ENCODE results near the gene KRTCAP2.

KRTCAP2 gene

GRCh38 chr1:155130272-155131006 is 42.7 kb downstream of the KRTCAP2 start:
- DNase-seq: no peak

DNA sequence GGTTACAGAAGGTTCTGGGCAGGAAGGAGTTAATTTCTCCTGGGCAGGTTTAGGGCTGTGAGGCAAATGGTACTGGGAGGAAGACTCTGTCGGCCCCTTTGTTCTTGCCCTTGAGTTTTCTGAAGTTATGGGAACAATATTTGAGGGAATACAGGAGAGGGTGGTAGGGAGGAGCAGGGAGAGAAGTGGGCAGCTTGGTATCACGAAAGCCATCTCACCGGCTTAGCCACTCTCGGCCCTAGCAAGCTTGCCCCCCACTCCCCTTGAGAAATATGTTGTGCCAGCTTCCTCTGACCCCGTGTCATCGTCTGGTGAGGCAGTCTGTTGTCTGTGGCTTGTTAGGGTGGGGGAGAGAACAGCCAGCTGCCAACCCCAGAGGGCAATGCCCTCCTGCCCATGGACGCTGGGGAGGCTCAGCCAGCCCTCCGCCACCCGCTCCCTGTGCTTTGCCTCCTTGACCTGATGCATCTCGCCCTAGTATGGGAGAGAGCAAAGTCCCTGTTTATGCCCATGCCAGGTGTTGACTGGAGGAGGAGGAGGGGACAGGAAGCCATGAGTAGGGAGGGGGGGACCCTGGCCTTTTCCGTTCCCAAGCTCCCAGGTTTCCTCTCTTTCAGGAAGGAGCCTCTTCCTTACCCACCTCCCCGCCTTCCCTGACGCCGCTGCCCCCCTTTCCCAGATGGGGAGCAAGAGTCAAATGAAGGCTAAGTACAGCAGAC is 44.2 kb downstream of the KRTCAP2 start:
- DNase-seq: no peak

DNA sequence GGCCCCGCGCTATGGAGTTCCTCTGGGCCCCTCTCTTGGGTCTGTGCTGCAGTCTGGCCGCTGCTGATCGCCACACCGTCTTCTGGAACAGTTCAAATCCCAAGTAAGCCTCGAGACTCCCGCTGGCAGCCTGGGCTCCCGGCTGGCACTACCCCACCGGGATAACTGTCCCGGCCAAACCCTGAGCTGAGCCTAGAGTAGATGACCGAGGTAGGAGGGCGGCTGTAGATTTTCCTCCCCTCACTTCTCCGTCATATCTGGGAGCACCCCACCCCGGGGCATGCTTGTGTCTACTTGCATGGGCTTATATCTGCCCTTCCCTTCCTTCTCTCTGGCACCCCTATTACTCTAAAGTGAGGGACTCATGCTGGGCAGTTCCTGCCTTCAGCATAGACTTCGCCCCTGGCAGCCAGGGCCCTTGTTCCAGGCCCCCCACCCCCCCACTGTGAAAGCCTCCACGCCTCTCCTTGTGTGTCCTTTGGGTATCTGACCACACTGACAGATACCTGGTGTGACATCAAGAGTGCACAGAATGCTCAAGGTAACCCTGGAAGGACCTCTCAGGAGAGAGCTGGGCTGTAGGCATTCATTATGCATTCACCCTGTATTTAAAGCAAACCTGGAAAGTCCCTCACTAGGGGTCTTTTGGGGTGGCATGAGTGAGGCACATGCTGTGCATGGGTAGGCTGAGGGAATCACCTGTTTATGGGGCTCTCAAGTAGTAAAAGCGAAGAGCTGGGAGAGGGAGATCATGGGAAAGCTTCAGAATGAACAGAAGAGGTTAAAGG is 44.9 kb downstream of the KRTCAP2 start:
- DNase-seq: no peak

- peak in 1 of 2 experiments; percentile 41 for DNase-seq
These were observed 45.8 kb downstream of the KRTCAP2 start, which contains the start of gene EFNA1 for GRCh38 chr1:155127105-155127966. TSS of gene EFNA1 (plus strand) at chr1:155127876. CDS start at chr1:155127978, 102 bp downstream.

DNA sequence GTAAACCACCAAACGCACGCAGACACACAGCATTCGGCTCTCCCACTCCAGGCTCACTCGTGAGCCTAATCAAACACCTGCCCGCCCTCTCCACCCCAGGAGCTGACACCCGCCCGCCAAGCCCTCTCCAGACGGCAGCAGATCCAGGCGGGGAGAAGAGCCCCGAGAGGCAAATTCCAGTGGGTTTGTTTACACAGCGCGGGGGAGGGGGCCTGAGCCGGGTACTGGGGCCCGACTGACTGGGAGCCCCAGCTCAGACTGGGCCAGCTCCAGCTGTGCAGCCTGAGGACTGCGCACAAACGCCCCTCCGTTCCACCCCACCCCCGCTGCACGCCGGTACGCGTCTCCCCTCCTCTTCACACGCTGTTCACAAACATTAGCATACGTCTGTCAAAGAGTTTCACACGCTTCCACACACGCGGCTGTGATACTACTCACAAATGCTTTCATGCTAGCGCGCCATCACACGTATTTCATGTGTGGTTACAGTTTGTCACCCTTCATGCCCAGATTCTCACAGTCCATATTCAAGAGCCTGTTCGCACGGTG is 46.5 kb downstream of the KRTCAP2 start:
- no peak for DNase-seq

DNA sequence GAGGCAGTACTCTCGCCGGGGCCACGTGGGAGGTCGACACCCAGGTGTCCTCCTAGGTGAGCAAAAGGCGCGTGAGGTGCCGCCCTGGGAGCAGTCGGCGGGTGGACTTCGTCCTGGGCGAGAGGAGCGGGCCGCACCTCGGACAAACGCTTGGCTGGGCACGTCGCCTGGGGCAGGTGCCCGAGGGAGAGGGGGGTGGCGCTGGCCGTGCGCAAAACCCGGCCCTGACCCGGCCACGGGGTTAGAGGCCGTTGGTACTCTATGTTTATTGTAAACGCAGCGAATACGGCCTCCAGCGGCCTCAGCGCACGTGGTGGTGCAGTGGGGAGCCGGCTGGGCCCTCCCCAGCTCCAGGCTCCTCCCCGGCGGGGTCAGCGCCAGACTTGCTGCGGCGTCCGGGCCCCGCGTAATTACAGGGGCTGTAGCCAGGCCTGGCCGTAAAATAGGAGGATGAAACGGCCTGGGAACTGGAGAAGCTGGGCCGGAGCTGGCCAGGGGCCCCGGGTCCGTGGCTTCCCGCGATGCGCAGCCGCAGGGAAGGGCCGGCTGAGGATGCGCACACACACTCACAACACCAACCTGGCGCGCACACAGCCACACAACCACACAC is 47.1 kb downstream of the KRTCAP2 start:
- peak; percentile 37 to 46 for DNase-seq

DNA sequence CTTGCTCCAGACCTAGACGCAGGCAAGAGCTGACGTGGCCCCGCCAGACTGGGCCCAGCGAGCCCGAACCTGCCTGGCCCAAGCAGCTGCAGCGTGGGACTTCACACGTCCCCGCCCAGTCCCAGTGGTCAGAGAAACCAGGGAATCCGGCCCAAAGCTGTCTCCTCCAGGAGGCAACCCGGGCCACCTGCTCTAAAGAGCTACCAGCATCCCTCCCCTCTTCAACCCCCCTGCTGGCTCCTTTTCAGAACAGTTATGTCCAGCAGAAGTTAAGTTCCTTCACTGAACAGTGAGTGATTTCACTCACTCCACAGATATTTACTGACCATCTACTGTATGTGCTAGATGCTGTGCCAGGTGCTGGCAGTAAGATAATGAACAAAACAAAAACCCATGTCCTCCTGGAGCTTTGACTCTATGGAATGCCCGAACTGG is 47.6 kb downstream of the KRTCAP2 start:
- no peak for DNase-seq

GRCh38 chr1:155124503-155125463 is 48.3 kb downstream of the KRTCAP2 start:
- DNase-seq: no peak

- DNase-seq: no peak
These were observed 49.3 kb downstream of the KRTCAP2 start for GRCh38 chr1:155123801-155124200.

DNA sequence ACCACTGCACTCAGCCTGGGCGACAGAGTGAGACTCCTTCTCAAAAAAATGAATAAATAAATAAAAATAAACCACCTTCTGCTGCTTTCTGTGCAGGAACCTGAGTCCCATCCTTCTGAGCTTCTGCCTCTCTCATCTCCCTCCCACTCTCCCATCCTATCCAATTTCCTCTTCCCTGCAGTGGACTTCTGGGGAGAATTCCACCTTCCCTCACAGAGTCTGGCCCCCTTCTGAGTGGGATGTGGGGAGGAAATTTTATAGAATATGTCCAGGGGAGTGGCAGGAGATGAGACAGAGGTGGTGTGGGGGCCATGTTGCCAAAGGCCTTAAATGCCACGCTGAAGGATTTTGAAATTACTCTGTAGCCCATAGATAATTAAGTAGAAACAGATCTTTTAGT is 50.8 kb downstream of the KRTCAP2 start:
- no peak for DNase-seq

- no peak for DNase-seq
These were observed 51.9 kb downstream of the KRTCAP2 start for GRCh38 chr1:155121249-155121648.

DNA sequence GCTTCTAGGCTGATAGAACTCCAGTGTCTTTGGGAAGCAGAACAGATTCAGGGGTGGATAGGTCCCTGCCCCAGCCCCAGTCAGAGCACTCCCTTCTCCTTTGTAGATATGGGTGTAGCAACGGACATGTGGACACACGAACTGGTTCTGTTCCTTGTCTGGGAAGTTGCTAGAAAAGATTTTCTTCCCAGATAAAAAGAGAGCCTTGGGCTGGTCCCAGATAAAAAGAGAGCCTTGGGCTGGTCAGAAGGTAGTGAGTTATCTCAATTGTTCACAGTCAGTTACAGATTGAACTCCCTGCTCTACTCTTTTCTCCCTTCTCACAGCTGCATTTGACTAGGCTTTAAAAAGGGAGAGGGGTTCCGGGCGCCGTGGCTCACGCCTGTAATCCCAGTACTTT is 52.9 kb downstream of the KRTCAP2 start:
- DNase-seq: no peak
